ENCODE data around the gene FYB1.

FYB1 gene

GRCh38 chr5:39157701-39158100 is 61.7 kb downstream of the FYB1 start:
- TF ChIP-seq CTCF (IDR thresholded peaks at IDR 0.05; ENCODE audit: low read depth, low read length): no peak
- no peaks in the 10 kb centered on the region for H3K9me3 ChIP-seq (ENCODE audit: severe bottlenecking)
- H3K4me3 ChIP-seq (ENCODE audit: low read depth, low read length): no peak overlapping the region
- DNase-seq: no peak
- H3K27ac ChIP-seq: no peak overlapping the region
- no peaks in the 10 kb centered on the region for H3K36me3 ChIP-seq
- H3K27me3 ChIP-seq (ENCODE audit: insufficient read depth, low read depth, severe bottlenecking): no peaks in the 10 kb centered on the region

GRCh38 chr5:39156082-39156481 is 63.3 kb downstream of the FYB1 start:
- Histone ChIP-seq H3K36me3 (no peaks in the 10 kb centered on the region), H3K9me3 (ENCODE audit: severe bottlenecking) (no peaks in the 10 kb centered on the region), H3K27ac (no peak overlapping the region), H3K4me3 (ENCODE audit: low read depth, low read length) (no peak overlapping the region), H3K27me3 (ENCODE audit: insufficient read depth, low read depth, severe bottlenecking) (no peaks in the 10 kb centered on the region)
- no peak for TF ChIP-seq CTCF (IDR thresholded peaks at IDR 0.05; ENCODE audit: low read depth, low read length)
- DNase-seq: no peak

GRCh38 chr5:39151745-39152144 is 67.6 kb downstream of the FYB1 start:
- DNase-seq: no peak
- Histone ChIP-seq H3K36me3 (no peaks in the 10 kb centered on the region), H3K4me3 (ENCODE audit: low read depth, low read length) (no peak overlapping the region), H3K27ac (no peak overlapping the region), H3K27me3 (ENCODE audit: insufficient read depth, low read depth, severe bottlenecking) (no peaks in the 10 kb centered on the region), H3K9me3 (ENCODE audit: severe bottlenecking) (no peaks in the 10 kb centered on the region)
- TF ChIP-seq CTCF (IDR thresholded peaks at IDR 0.05; ENCODE audit: low read depth, low read length): no peak

GRCh38 chr5:39149966-39150365 is 69.4 kb downstream of the FYB1 start:
- H3K27me3 ChIP-seq (ENCODE audit: insufficient read depth, low read depth, severe bottlenecking): no peaks in the 10 kb centered on the region
- H3K4me3 ChIP-seq (ENCODE audit: low read depth, low read length): no peak overlapping the region
- no peak for TF ChIP-seq CTCF (IDR thresholded peaks at IDR 0.05; ENCODE audit: low read depth, low read length)
- no peaks in the 10 kb centered on the region for H3K36me3 ChIP-seq
- no peak for DNase-seq
- no peaks in the 10 kb centered on the region for H3K9me3 ChIP-seq (ENCODE audit: severe bottlenecking)
- no peak overlapping the region for H3K27ac ChIP-seq

- no peak overlapping the region for H3K4me3 ChIP-seq (ENCODE audit: low read depth, low read length)
- no peaks in the 10 kb centered on the region for H3K36me3 ChIP-seq
- no peaks in the 10 kb centered on the region for H3K27me3 ChIP-seq (ENCODE audit: insufficient read depth, low read depth, severe bottlenecking)
- H3K27ac ChIP-seq: no peak overlapping the region
- no peaks in the 10 kb centered on the region for H3K9me3 ChIP-seq (ENCODE audit: severe bottlenecking)
- DNase-seq: no peak
- no peak for TF ChIP-seq CTCF (IDR thresholded peaks at IDR 0.05; ENCODE audit: low read depth, low read length)
Observed at GRCh38 chr5:39148983-39149534, 70.3 kb downstream of the FYB1 start.

- DNase-seq: no peak
- H3K36me3 ChIP-seq: no peaks in the 10 kb centered on the region
- no peak overlapping the region for H3K27ac ChIP-seq
- no peak for TF ChIP-seq CTCF (IDR thresholded peaks at IDR 0.05; ENCODE audit: low read depth, low read length)
- no peaks in the 10 kb centered on the region for H3K27me3 ChIP-seq (ENCODE audit: insufficient read depth, low read depth, severe bottlenecking)
- no peak overlapping the region for H3K4me3 ChIP-seq (ENCODE audit: low read depth, low read length)
- H3K9me3 ChIP-seq (ENCODE audit: severe bottlenecking): no peaks in the 10 kb centered on the region
Observed at GRCh38 chr5:39146831-39147540, 72.4 kb downstream of the FYB1 start.
